NCI-H82 treated with DMSO at 0.1 percent for 48 hours (cell line): Measurements from ENCODE around the gene MTAP.

Experiments
- DNase-seq: peaks from one replicate; lab custom pipeline; 2025; ENCODE audit not compliant: unreplicated experiment; lab: John Stamatoyannopoulos, UW

Gene MTAP

DNA sequence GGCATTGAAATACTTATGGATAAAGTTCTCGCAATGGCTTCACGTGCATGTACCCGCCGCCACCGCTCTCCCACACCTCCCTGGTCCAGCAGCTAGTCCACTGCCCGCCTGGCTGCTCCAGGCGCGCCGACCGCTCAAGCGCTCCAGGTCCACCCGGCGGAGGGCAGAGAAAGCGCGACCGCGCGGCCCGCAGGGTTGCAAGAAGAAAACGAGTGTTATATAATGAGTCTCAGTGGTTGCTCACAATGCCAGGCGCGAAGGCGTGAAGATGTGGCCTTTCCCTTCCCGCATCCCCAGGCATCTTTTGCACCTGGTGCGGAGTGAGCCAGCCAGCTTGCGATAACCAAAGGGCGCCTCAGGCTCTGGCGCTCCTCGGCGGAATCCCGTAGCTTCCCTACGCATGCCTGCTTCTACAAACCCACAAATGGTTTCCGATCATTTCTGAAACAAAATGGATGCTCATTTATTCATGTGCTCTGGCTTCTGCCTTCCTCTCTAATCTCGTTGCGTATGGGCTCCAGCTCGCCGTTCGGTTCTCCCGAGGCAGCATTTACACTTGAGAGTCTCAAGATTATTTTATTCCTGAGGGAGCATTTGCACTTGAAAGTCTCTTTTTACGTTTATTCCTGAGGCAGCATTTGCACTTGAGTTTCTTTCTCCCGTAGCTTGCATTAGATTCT lies 166.0 kb downstream of the MTAP start:
- DNase-seq = no peak

- DNase-seq = no peak
Measured at GRCh38 chr9:21969011-21969940, 166.8 kb downstream of the MTAP start.

- DNase-seq = no peak
Measured at GRCh38 chr9:21969951-21970799, 167.7 kb downstream of the MTAP start.

GRCh38 chr9:21970800-21971640 lies 168.6 kb downstream of the MTAP start:
- DNase-seq = no peak

- no peak for DNase-seq
Measured at GRCh38 chr9:21972361-21972760, 169.9 kb downstream of the MTAP start.

DNA sequence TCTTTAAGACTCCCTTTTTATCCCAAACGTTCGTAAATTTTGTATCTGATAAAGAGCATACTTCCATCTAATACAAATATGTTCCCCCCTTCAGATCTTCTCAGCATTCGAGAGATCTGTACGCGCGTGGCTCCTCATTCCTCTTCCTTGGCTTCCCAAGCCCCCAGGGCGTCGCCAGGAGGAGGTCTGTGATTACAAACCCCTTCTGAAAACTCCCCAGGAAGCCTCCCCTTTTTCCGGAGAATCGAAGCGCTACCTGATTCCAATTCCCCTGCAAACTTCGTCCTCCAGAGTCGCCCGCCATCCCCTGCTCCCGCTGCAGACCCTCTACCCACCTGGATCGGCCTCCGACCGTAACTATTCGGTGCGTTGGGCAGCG lies 171.9 kb downstream of the MTAP start:
- DNase-seq = no peak

GRCh38 chr9:21974722-21975409 lies 172.4 kb downstream of the MTAP start:
- peak; percentile 43 for DNase-seq

- no peak for DNase-seq
Measured at GRCh38 chr9:21976334-21976875, 174.0 kb downstream of the MTAP start.

GRCh38 chr9:21982391-21982790 lies 180.0 kb downstream of the MTAP start:
- DNase-seq = no peak

- no peak for DNase-seq
Measured at GRCh38 chr9:21982861-21983560, 180.6 kb downstream of the MTAP start.

DNA sequence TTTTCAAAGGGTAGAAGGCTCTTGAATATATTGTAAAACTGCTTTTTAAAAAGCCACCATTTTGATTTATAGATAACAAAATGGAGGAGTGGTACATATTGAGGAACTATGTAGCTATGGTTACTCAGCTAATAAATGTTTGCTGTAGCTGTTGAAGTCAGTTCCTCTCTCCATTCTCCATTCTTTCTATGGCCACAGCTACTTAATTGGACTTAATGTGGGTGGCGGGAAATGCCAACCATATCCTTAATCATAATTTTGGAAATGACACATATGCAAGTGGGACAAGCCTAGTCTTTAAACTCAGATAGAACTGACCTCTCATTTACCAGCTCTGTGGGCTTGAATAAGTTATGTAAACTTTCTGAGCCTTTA lies 181.1 kb downstream of the MTAP start:
- no peak for DNase-seq

DNA sequence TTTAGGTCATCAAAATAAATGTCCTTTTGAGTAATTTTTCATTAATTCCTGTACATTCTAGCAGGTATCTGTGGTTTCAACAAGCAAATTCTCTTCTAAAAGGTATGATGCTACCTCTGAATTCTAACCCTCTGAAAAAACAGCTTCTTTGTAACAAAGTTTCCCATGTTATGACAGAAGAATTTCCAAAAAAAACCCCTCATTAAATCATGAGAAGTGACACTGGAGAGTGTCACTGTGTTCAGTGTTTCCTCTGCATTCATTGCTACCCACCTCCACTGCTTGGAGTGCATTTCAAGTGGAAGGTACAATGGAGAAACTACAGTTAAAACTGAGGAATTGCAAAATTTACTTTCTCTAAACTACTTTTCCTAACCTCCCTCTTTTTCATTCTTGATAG lies 181.7 kb downstream of the MTAP start:
- DNase-seq = no peak

- DNase-seq = no peak
Measured at GRCh38 chr9:21985964-21986667, 183.7 kb downstream of the MTAP start.
